ENCODE measurements around the gene PIAS2.
"Not testable (repeated sequence)": the region's sequence is repeated elsewhere in the genome, so short reads cannot be mapped to it uniquely, and the experiment has no call there.

Gene PIAS2

GRCh38 chr18:46903406-46903805, 13.9 kb downstream of the PIAS2 start:
- no peak for DNase-seq

GRCh38 chr18:46899274-46899948, 17.9 kb downstream of the PIAS2 start:
- no peak for DNase-seq

GRCh38 chr18:46894124-46894523, 23.2 kb downstream of the PIAS2 start:
- DNase-seq = no peak

- DNase-seq = no peak
These were observed 23.9 kb downstream of the PIAS2 start for GRCh38 chr18:46893360-46893759.

- no peak for DNase-seq
These were observed 24.5 kb downstream of the PIAS2 start for GRCh38 chr18:46892842-46893241.

GRCh38 chr18:46891742-46892214, 25.5 kb downstream of the PIAS2 start:
- DNase-seq = no peak

- DNase-seq = no peak
These were observed 28.3 kb downstream of the PIAS2 start for GRCh38 chr18:46888965-46889364.

- no peak for DNase-seq
These were observed 30.4 kb downstream of the PIAS2 start for GRCh38 chr18:46886893-46887292.

- no peak for DNase-seq
These were observed 34.1 kb downstream of the PIAS2 start for GRCh38 chr18:46883180-46883579.

GRCh38 chr18:46877329-46877987, 39.8 kb downstream of the PIAS2 start:
- no peak for DNase-seq

- DNase-seq = no peak
These were observed 49.0 kb downstream of the PIAS2 start for GRCh38 chr18:46868169-46868921.

GRCh38 chr18:46867367-46868143, 49.8 kb downstream of the PIAS2 start:
- DNase-seq = no peak

- DNase-seq = no peak
These were observed 50.8 kb downstream of the PIAS2 start for GRCh38 chr18:46866523-46866922.

- DNase-seq = not testable (repeated sequence)
These were observed 52.1 kb downstream of the PIAS2 start for GRCh38 chr18:46865245-46865644.

GRCh38 chr18:46859855-46860254, 57.5 kb downstream of the PIAS2 start:
- no peak for DNase-seq

- no peak for DNase-seq
These were observed 59.0 kb downstream of the PIAS2 start for GRCh38 chr18:46858290-46858689.

GRCh38 chr18:46856973-46857372, 60.3 kb downstream of the PIAS2 start:
- DNase-seq = no peak

- DNase-seq = no peak
These were observed 68.3 kb downstream of the PIAS2 start for GRCh38 chr18:46849007-46849406.

GRCh38 chr18:46843372-46843771, 73.9 kb downstream of the PIAS2 start:
- no peak for DNase-seq

GRCh38 chr18:46842583-46842982, 74.7 kb downstream of the PIAS2 start:
- no peak for DNase-seq

GRCh38 chr18:46833899-46834298, 83.4 kb downstream of the PIAS2 start:
- DNase-seq = no peak

- DNase-seq = no peak
These were observed 84.5 kb downstream of the PIAS2 start for GRCh38 chr18:46832849-46833248.

GRCh38 chr18:46832422-46832821, 84.9 kb downstream of the PIAS2 start:
- DNase-seq = not testable (repeated sequence)

All from T-helper 1 cell (primary cell).